HEK293T (cell line): ENCODE results near the gene IQSEC1.

ENCODE experiments used
- BHLHE40 ChIP-seq: fragments of 450-650 bp; IDR thresholded peaks from 2 replicates; pipeline ENCODE4 v1.6.1; 2016; ENCODE audit warnings: mild to moderate bottlenecking, moderate library complexity, borderline replicate concordance
- ELF4 ChIP-seq: fragments of 450-650 bp; IDR thresholded peaks from 2 replicates; pipeline ENCODE4 v1.6.1; 2017; ENCODE audit warnings: antibody characterized with exemption
- FOXK2 ChIP-seq: fragments of 450-650 bp; IDR thresholded peaks from 2 replicates; pipeline ENCODE4 v1.6.1; 2016; ENCODE audit warnings: mild to moderate bottlenecking
- FOXM1 ChIP-seq: fragments of 450-650 bp; IDR thresholded peaks from 2 replicates; pipeline ENCODE4 v1.6.1; 2017; ENCODE audit warnings: mild to moderate bottlenecking, borderline replicate concordance
- SP1 ChIP-seq: fragments of 450-650 bp; IDR thresholded peaks from 2 replicates; pipeline ENCODE4 v1.6.1; 2017
- SUZ12 ChIP-seq: fragments of 450-650 bp; IDR thresholded peaks from 2 replicates; pipeline ENCODE4 v1.6.1; 2016; ENCODE audit warnings: mild to moderate bottlenecking
- TARDBP ChIP-seq: fragments of 450-650 bp; IDR thresholded peaks from 2 replicates; pipeline ENCODE4 v1.6.1; 2016
- ZNF384 ChIP-seq: fragments of 450-650 bp; IDR thresholded peaks from 2 replicates; pipeline ENCODE4 v1.6.1; 2016

- TF ChIP-seq SUZ12 (no peak), ZNF384 (no peak), ELF4 (no peak), FOXM1 (no peak), BHLHE40 (no peak), FOXK2 (no peak), TARDBP (no peak), SP1 (no peak)
These were observed 107.0 kb downstream of the IQSEC1 start for GRCh38 chr3:12965999-12966846.
